DND-41 (cell line): ENCODE measurements around the gene AP2B1.

Experiments
- ATAC-seq: fragments of 200-7000 bp; cut with Tn5 transposase; 3 replicates; pipeline ENCODE4 v1.9.1; 2021; ENCODE audit warnings: low read depth; ENCODE audit not compliant: insufficient read depth
- DNase-seq: peaks from one replicate; pipeline ENCODE4 v3.0.0-alpha.2; 2020
- H2AFZ ChIP-seq: 2 replicates; pipeline ENCODE4 v1.6.0; 2012; ENCODE audit warnings: low read depth, low read length
- H3K27ac ChIP-seq: 2 replicates; pipeline ENCODE4 v1.5.1; 2012; ENCODE audit warnings: low read length, inconsistent platforms
- H3K27me3 ChIP-seq: fragments of 200-600 bp; sonication (generic); 2 replicates; pipeline ENCODE4 v1.6.0; 2012; ENCODE audit warnings: low read length, mild to moderate bottlenecking, inconsistent platforms; ENCODE audit not compliant: insufficient read depth, poor library complexity
- H3K36me3 ChIP-seq: 2 replicates; pipeline ENCODE4 v1.5.1; 2012; ENCODE audit warnings: low read length, inconsistent platforms; ENCODE audit not compliant: insufficient read depth
- H3K4me1 ChIP-seq: 2 replicates; pipeline ENCODE4 v1.5.1; 2012; ENCODE audit warnings: mild to moderate bottlenecking, low read length; ENCODE audit not compliant: insufficient read depth
- H3K4me2 ChIP-seq: 2 replicates; pipeline ENCODE4 v1.6.0; 2012; ENCODE audit warnings: mild to moderate bottlenecking, moderate library complexity, low read length, inconsistent platforms; ENCODE audit not compliant: insufficient read depth
- H3K4me3 ChIP-seq, 2 experiments: fragments of 200-600 bp in 1 of 2; shearing (Covaris generic) in 1 of 2; 2 replicates each; pipeline ENCODE4 v1.5.1; 2012 to 2016; ENCODE audit warnings: inconsistent platforms in 2 of 2, low read length in 2 of 2, mild to moderate bottlenecking in 2 of 2, low read depth in 1 of 2, moderate library complexity in 1 of 2
- H3K79me2 ChIP-seq: 2 replicates; pipeline ENCODE4 v1.6.0; 2012; ENCODE audit warnings: low read length, inconsistent platforms; ENCODE audit not compliant: insufficient read depth
- H3K9ac ChIP-seq: 2 replicates; pipeline ENCODE4 v1.6.0; 2012; ENCODE audit warnings: low read depth, mild to moderate bottlenecking, inconsistent platforms, low read length, moderate library complexity
- H3K9me3 ChIP-seq: 2 replicates; pipeline ENCODE4 v1.5.1; 2012; ENCODE audit warnings: low read length, moderate library complexity, mild to moderate bottlenecking, inconsistent platforms; ENCODE audit not compliant: insufficient read depth, severe bottlenecking
- H4K20me1 ChIP-seq: 2 replicates; pipeline ENCODE4 v1.6.0; 2012; ENCODE audit warnings: low read length; ENCODE audit not compliant: insufficient read depth
- CTCF ChIP-seq: IDR thresholded peaks from 2 replicates; pipeline ENCODE4 v1.5.1; 2012; ENCODE audit warnings: borderline replicate concordance, low read length, moderate library complexity, mild to moderate bottlenecking; ENCODE audit not compliant: poor library complexity, severe bottlenecking; ENCODE audit errors: extremely low read depth
- EZH2 ChIP-seq: IDR thresholded peaks from 3 replicates; pipeline ENCODE4 v1.6.1; 2012; ENCODE audit warnings: borderline replicate concordance, low read depth, mild to moderate bottlenecking, moderate library complexity, low read length, inconsistent platforms; ENCODE audit not compliant: severe bottlenecking

AP2B1 gene

GRCh38 chr17:35734396-35734795 lies 147.3 kb downstream of the AP2B1 start:
- TF ChIP-seq CTCF, result no peak
- TF ChIP-seq EZH2, result no peak
- Histone ChIP-seq H3K36me3 (no peaks in the 10 kb centered on the region), H3K4me1 (peaks cover 11% of the 10 kb centered on the region), H3K27ac (no peak overlapping the region), H4K20me1 (no peaks in the 10 kb centered on the region), H3K4me2 (no peak overlapping the region), H3K4me3 (no peak overlapping the region), H3K9ac (no peak overlapping the region), H3K27me3 (no peaks in the 10 kb centered on the region), H3K9me3 (no peaks in the 10 kb centered on the region), H3K79me2 (no peaks in the 10 kb centered on the region), H2AFZ (no peak overlapping the region)
- ATAC-seq (no peak), DNase-seq (no peak)

GRCh38 chr17:35735036-35735805 lies 148.1 kb downstream of the AP2B1 start:
- no peaks in the 10 kb centered on the region for H3K9me3 ChIP-seq
- no peak overlapping the region for H3K9ac ChIP-seq
- no peaks in the 10 kb centered on the region for H3K27me3 ChIP-seq
- no peak overlapping the region for H3K27ac ChIP-seq
- no peak for TF ChIP-seq EZH2
- no peak for TF ChIP-seq CTCF
- no peaks in the 10 kb centered on the region for H4K20me1 ChIP-seq
- no peak overlapping the region for H2AFZ ChIP-seq
- no peaks in the 10 kb centered on the region for H3K79me2 ChIP-seq
- H3K4me2 ChIP-seq, result no peak overlapping the region
- no peak overlapping the region for H3K4me3 ChIP-seq
- H3K4me1 ChIP-seq, result peaks cover 11% of the 10 kb centered on the region
- ATAC-seq (no peak), DNase-seq (no peak)
- no peaks in the 10 kb centered on the region for H3K36me3 ChIP-seq

- no peak for TF ChIP-seq CTCF
- TF ChIP-seq EZH2, result no peak
- no peaks in the 10 kb centered on the region for H3K9me3 ChIP-seq
- H3K4me2 ChIP-seq, result no peak overlapping the region
- no peaks in the 10 kb centered on the region for H3K79me2 ChIP-seq
- H3K9ac ChIP-seq, result no peak overlapping the region
- no peaks in the 10 kb centered on the region for H3K27me3 ChIP-seq
- no peak overlapping the region for H3K27ac ChIP-seq
- DNase-seq, result no peak
- peaks cover 6% of the 10 kb centered on the region for H3K4me1 ChIP-seq
- no peak for ATAC-seq
- H3K36me3 ChIP-seq, result no peaks in the 10 kb centered on the region
- no peak overlapping the region for H2AFZ ChIP-seq
- H4K20me1 ChIP-seq, result no peaks in the 10 kb centered on the region
- H3K4me3 ChIP-seq, result no peak overlapping the region
Measured at GRCh38 chr17:35736236-35736635, 149.1 kb downstream of the AP2B1 start.
